Posterior cingulate gyrus (tissue), 11 donors: ENCODE measurements around the gene SYT15B.
"Not testable (repeated sequence)": the region's sequence is repeated elsewhere in the genome, so short reads cannot be mapped to it uniquely, and the experiment has no call there.

Experiments used
- DNase-seq, 10 donors: peaks; one replicate each; pipeline versions ENCODE4 v3.0.0 to v3.0.0-alpha.2; 2020 to 2021; ENCODE audit warnings: mixed read lengths in 3 of 10
- intact Hi-C: fragments of 100-400 bp; cut with DNase I; formaldehyde crosslinking; loops from one replicate; pipeline ENCODE4 v1.15.1; 2023

The SYT15B gene

DNA sequence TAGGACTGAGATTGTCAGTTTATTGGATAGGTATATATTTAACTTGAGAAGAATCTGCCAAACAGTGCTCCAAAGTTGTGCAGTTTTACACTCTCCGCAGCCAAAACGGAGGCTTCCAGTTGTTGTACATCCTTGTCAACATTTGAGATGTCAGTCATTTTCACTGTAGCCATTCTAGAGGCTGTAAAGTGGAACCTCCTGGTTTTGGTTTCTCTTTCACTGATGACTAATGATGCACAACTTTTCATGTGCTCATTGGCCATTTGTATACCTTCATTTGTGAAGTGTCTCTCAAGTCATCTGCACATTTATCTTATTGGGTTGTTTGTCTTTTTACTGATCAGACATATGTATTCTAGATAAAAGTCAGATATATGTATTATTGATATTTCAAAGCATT is 22.5 kb downstream of the SYT15B start:
- intact Hi-C loops = not testable (repeated sequence)
- peak in 1 of 10 donors; percentile 7 for DNase-seq

DNA sequence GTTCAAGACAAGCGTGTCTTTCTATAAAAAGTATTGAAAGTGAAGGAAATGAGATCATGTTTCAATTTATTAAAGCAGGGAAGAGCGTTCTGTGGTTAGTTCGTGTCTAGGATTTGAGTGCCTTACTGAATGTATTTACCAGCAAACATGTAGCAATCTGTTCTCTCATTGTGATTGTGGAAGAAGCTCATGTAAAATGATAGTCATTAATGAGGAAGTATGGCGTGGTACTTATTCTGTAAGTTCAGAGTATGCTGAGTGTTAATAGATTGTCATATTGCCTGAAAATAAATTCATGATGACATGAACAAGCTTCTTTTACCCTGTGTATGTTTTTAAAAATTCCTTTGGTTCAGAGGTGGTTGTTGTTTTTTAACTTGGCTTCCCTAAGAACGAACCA is 32.5 kb downstream of the SYT15B start:
- intact Hi-C loops, DNase-seq: not testable (repeated sequence)

DNA sequence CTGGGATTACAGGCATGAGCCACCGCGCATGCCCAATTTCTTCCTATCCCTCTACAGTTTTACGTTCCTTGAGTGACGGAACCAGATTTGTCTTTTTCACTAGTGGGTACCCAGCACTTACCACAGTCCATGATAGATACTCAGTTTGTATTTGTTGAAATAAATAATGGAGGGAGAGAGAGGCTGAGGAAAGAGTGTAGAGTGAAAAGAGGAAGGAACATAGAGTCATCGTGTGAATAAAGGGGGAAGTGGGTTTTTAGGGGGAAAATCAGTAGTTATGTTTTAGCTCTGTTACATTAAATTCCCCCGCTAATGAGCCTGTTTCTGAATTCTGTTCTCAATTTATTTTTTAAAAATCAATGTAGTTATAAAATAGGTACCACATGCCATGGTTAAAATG is 37.7 kb downstream of the SYT15B start:
- intact Hi-C loops, DNase-seq: not testable (repeated sequence)

DNA sequence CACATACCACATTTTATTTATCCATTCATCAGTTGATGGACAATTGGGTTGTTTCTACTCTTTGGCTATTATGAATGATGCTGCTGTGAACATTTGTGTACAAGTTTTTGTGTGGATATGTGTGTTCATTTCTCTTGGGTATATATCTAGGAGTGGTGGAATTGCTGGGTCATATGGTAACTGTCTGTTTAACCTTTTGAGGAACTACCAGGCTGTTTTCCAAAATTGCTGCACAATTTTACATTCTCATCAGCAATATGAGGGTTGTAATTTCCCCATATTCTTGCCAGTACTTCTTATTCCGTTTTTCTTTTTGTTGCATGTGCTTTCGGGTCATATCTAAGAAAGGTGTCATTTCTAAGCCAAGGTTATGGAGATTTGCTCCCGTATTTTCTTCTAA is 38.3 kb downstream of the SYT15B start:
- intact Hi-C loops = not testable (repeated sequence)

DNA sequence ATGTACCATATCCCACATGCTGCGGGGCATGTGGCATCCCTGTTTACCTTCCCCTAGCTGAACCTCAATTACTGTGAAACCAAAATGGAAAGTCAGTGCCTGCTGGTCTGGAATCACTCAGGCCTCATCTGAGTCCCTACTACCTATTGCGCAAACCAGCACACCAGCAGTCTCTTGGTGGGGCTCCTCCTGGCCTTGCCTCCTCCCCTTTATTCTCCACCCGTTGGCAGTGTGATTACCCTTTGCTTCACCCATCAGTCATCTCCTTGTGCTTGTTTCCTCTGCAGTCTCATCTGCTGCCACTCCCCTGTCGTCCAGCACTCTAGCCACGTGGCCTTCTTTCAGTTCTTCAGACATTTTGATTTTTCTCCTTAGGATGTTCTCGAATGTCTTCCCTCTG is 39.3 kb downstream of the SYT15B start:
- DNase-seq, intact Hi-C loops: not testable (repeated sequence)

More for the DNA sequence above, 38.3 kb downstream of the SYT15B start:
- DNase-seq = not testable (repeated sequence)

DNA sequence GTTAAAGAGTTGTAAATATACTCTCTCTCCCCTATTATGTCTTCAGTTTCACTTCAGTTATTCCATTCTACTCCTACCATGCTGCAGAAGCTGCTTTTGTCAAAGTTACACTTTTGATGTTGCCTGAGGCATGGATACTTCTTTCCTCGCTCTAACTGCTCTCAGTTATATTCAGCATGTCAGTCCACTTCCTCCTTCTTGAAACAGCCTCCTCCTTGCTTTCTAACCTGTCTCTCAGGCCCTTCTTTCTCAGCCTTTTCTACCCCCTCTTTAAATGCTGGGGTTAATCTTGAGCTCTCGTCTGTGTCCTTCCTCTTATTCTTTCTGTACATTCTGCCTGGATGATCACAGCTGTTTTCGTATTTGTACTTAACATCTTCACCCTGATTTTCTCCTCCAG is 40.0 kb downstream of the SYT15B start:
- intact Hi-C loops, DNase-seq: not testable (repeated sequence)

DNA sequence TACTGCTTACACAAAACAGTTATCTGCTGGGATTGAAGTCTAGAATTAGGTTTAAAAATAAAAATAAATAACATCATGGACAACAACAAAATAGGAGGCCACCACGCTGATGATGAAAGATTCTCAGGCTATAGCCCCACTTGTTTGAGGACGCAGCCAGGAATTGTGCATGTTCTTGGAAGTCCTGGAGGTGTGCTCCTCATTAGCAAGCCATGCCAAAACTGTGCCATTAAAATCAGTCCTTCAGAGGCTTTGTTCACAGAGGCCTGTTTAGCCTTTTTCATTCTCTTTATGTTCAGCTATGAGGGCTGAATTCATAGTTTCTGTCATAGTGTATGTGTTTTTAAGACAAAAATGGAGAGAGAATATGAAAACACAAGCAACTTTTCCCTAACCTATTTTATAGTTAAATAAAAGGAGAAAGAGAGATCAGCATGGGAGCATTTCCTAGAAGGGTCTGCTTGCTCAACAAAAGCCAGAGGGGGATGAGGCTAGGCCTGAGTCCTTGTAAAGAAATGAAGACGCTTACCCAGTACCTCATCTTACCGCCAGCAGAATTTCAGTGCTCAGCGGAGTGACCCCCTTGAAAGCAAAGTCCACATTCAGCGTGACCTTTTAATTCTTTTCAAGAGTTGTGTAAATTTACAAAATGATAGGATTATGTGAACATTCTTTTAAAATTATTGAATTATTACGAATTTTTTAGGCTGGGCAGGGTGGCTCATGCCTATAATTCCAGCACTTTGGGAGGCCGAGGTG is 46.2 kb downstream of the SYT15B start:
- DNase-seq, intact Hi-C loops: not testable (repeated sequence)
